Right hindlimb (tissue), 1 donor: ENCODE results near the gene PAXX.

Experiments used
- DNase-seq: peaks from one replicate; pipeline ENCODE4 v3.0.0-alpha.2; 2018

PAXX gene

GRCh38 chr9:136953771-136954269, 38.4 kb upstream of the PAXX start:
- DNase-seq = no peak

- DNase-seq = no peak
These were observed 37.7 kb upstream of the PAXX start for GRCh38 chr9:136954270-136955083.

- no peak for DNase-seq
These were observed 36.9 kb upstream of the PAXX start for GRCh38 chr9:136955202-136955942.

- no peak for DNase-seq
These were observed 36.3 kb upstream of the PAXX start for GRCh38 chr9:136955943-136956335.

- DNase-seq = no peak
These were observed 35.6 kb upstream of the PAXX start for GRCh38 chr9:136956604-136957003.

- no peak for DNase-seq
These were observed 34.8 kb upstream of the PAXX start for GRCh38 chr9:136957461-136957860.

GRCh38 chr9:136957901-136958300, 34.3 kb upstream of the PAXX start:
- DNase-seq = no peak

GRCh38 chr9:136958473-136958872, 33.7 kb upstream of the PAXX start:
- no peak for DNase-seq

- DNase-seq = no peak
These were observed 33.0 kb upstream of the PAXX start for GRCh38 chr9:136958898-136959850.

- no peak for DNase-seq
These were observed 31.8 kb upstream of the PAXX start for GRCh38 chr9:136960212-136960937.

GRCh38 chr9:136960938-136961275, 31.3 kb upstream of the PAXX start:
- DNase-seq = no peak

GRCh38 chr9:136961279-136962065, 30.8 kb upstream of the PAXX start:
- DNase-seq = no peak

- no peak for DNase-seq
These were observed 30.1 kb upstream of the PAXX start for GRCh38 chr9:136962163-136962562.

GRCh38 chr9:136962701-136963248, 29.4 kb upstream of the PAXX start:
- DNase-seq = no peak

- no peak for DNase-seq
These were observed 28.9 kb upstream of the PAXX start for GRCh38 chr9:136963341-136963740.

- no peak for DNase-seq
These were observed 28.5 kb upstream of the PAXX start for GRCh38 chr9:136963751-136964150.

- DNase-seq = no peak
These were observed 28.0 kb upstream of the PAXX start for GRCh38 chr9:136964171-136964689.

- no peak for DNase-seq
These were observed 27.3 kb upstream of the PAXX start for GRCh38 chr9:136964833-136965422.

- DNase-seq = no peak
These were observed 26.3 kb upstream of the PAXX start for GRCh38 chr9:136965771-136966484.
